HG03469 (cell line): ENCODE results near the gene OR6S1.
"Not testable (repeated sequence)": the region's sequence is repeated elsewhere in the genome, so short reads cannot be mapped to it uniquely, and the experiment has no call there.

Source experiments
- ATAC-seq: cut with Tn5 transposase; IDR thresholded peaks from one replicate; pipeline ENCODE4 v1.9.1; 2021; ENCODE audit warnings: mild to moderate bottlenecking, moderate library complexity, moderate number of reproducible peaks; ENCODE audit not compliant: unreplicated experiment

Gene OR6S1

DNA sequence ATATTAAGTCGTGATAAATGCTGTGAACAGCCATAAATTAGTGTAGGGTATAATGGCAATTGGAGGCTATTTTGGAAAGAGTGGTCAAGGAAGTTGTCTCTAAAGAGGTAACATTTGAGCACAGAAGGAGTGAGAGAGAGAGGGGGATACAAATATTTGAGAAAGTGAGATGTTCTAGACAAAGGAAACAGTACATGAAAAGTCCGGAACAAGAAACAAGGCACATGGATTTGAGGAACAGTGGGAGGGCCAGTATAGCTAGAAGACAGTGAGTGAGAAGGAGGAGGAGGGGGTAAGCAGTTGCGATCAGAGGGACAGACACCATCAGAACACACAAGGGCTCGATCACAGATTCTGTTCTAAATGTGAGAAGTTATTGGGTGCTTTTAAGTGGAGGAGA lies 30.2 kb downstream of the OR6S1 start:
- no peak for ATAC-seq

GRCh38 chr14:20610002-20610765 lies 31.3 kb downstream of the OR6S1 start:
- ATAC-seq = no peak

- no peak for ATAC-seq
Measured at GRCh38 chr14:20609215-20610001, 32.1 kb downstream of the OR6S1 start.

DNA sequence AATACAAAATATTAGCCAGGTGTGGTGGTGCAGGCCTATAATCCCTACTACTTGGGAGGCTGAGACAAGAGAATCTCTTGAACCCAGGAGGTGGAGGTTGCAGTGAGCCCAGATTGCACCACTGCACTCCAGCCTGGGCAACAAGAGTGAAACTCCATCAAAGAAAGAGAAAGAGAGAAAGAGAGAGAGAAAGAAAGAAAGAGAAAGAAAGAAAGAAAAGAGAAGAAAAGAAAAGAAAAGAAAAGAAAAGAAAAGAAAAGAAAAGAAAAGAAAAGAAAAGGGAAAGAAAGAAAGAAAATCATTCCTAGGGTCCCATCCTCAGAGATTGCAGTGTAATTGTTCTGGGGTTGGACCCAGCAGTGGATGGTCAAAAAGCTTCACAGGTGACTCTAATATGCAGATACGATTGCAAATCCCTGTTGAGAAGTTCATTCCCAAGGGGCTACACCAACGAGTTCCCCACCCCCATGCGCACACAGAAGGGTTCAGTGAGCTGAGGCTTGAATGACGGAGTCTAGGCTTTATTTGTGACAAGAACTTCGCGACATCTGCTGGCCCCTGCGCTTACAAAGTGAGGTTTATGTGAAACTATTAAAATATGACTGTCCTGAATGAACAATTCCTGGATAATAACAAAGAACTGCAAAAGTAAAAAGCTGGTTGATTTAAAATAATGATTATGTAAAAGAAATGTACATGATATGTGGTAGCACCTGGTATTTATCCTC lies 32.9 kb downstream of the OR6S1 start:
- ATAC-seq = no peak

- ATAC-seq = no peak
Measured at GRCh38 chr14:20607617-20608016, 33.9 kb downstream of the OR6S1 start.

- no peak for ATAC-seq
Measured at GRCh38 chr14:20606902-20607242, 34.6 kb downstream of the OR6S1 start.

GRCh38 chr14:20606190-20606901 lies 35.1 kb downstream of the OR6S1 start:
- no peak for ATAC-seq

GRCh38 chr14:20603813-20604690 lies 37.4 kb downstream of the OR6S1 start:
- no peak for ATAC-seq

- ATAC-seq = no peak
Measured at GRCh38 chr14:20602583-20602982, 38.9 kb downstream of the OR6S1 start.

GRCh38 chr14:20601522-20601921 lies 40.0 kb downstream of the OR6S1 start:
- no peak for ATAC-seq

- ATAC-seq = no peak
Measured at GRCh38 chr14:20597108-20597507, 44.4 kb downstream of the OR6S1 start.

- not testable (repeated sequence) for ATAC-seq
Measured at GRCh38 chr14:20595726-20596125, 45.8 kb downstream of the OR6S1 start.

- no peak for ATAC-seq
Measured at GRCh38 chr14:20592574-20592973, 48.9 kb downstream of the OR6S1 start.

GRCh38 chr14:20591235-20591634 lies 50.3 kb downstream of the OR6S1 start, which contains the start of gene RNASE12:
RNASE12 (minus strand) TSS chr14:20591376; CDS start chr14:20590723, 653 bp downstream.
- ATAC-seq = no peak
